Fibroblast of lung (primary cell): ENCODE measurements around the gene MORN3.

ENCODE experiments used
- CTCF ChIP-seq, 2 donors: IDR thresholded peaks in 1 of 2; conservative IDR thresholded peaks in 1 of 2; 1 replicate in 1 of 2; 2 replicates in 1 of 2; pipeline ENCODE4 v1.5.1; 2011 to 2012; ENCODE audit warnings: low read length in 2 of 2, control low read depth in 1 of 2, inconsistent platforms in 1 of 2, low read depth in 1 of 2, mild to moderate bottlenecking in 1 of 2
- EZH2 ChIP-seq: IDR thresholded peaks from 2 replicates; pipeline ENCODE4 v1.5.1; 2012; ENCODE audit warnings: low read length, control low read depth, mild to moderate bottlenecking; ENCODE audit errors: missing control alignments

DNA sequence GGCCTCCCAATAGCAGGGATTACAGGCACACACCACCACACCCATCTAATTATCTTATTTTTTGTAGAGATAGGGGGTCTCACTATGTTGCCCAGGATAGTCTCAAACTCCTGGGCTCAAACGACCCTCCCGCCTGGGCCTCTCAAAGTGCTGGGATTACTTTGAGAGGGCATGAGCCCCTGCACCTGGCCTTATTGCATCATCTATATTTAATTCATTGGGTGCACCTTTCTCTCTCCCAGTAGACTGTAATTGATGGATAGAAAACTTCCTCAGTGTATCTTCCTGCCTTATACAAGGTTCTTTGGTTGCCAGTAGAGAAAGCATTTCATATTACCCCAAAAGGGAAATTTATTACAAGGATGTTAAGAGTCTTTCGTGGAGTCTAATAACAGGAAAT is 8.9 kb upstream of the MORN3 start:
- TF ChIP-seq CTCF (conservative IDR thresholded peaks at IDR 0.05 in 1 of 2, IDR thresholded peaks at IDR 0.05 in 1 of 2; ENCODE audit: low read depth in 1 of 2, low read length in 2 of 2) (no peak), EZH2 (no peak)
